GM19240 (cell line): ENCODE results near the gene PTPRG.
A peak's percentile ranks its signal among the peaks of the same experiment; 100 is the strongest.
"Not testable (repeated sequence)": the region's sequence is repeated elsewhere in the genome, so short reads cannot be mapped to it uniquely, and the experiment has no call there.

Experiments
- DNase-seq: peaks from one replicate; pipeline ENCODE4 v3.0.0; 2011; ENCODE audit warnings: low spot score; ENCODE audit not compliant: insufficient read length

The PTPRG gene

GRCh38 chr3:61561374-61562041 is at the start of gene PTPRG:
TSS of gene PTPRG (plus strand) at chr3:61561571. CDS start at chr3:61562288, 717 bp downstream.
- DNase-seq, result no peak

- no peak for DNase-seq
Observed at GRCh38 chr3:61518590-61518989, 42.8 kb upstream of the PTPRG start.

- peak; percentile 48 for DNase-seq
Observed at GRCh38 chr3:61520966-61521628, 40.3 kb upstream of the PTPRG start.

- no peak for DNase-seq
Observed at GRCh38 chr3:61522060-61522459, 39.3 kb upstream of the PTPRG start.

- no peak for DNase-seq
Observed at GRCh38 chr3:61522626-61523025, 38.7 kb upstream of the PTPRG start.

GRCh38 chr3:61524933-61525332 is 36.4 kb upstream of the PTPRG start:
- DNase-seq, result no peak

GRCh38 chr3:61526308-61526707 is 35.1 kb upstream of the PTPRG start:
- DNase-seq, result no peak

- DNase-seq, result no peak
Observed at GRCh38 chr3:61527011-61527410, 34.4 kb upstream of the PTPRG start.

GRCh38 chr3:61530355-61530754 is 31.0 kb upstream of the PTPRG start:
- no peak for DNase-seq

GRCh38 chr3:61531528-61531927 is 29.8 kb upstream of the PTPRG start:
- DNase-seq, result no peak

GRCh38 chr3:61532739-61533500 is 28.5 kb upstream of the PTPRG start:
- DNase-seq, result no peak

- DNase-seq, result no peak
Observed at GRCh38 chr3:61535826-61536225, 25.5 kb upstream of the PTPRG start.

GRCh38 chr3:61537366-61537765 is 24.0 kb upstream of the PTPRG start:
- DNase-seq, result no peak

GRCh38 chr3:61538486-61538885 is 22.9 kb upstream of the PTPRG start:
- no peak for DNase-seq

GRCh38 chr3:61541694-61542093 is 19.7 kb upstream of the PTPRG start:
- no peak for DNase-seq

- no peak for DNase-seq
Observed at GRCh38 chr3:61545716-61546115, 15.7 kb upstream of the PTPRG start.

GRCh38 chr3:61547625-61548024 is 13.7 kb upstream of the PTPRG start:
- DNase-seq, result no peak

GRCh38 chr3:61552704-61553103 is 8.7 kb upstream of the PTPRG start:
- DNase-seq, result not testable (repeated sequence)

- DNase-seq, result no peak
Observed at GRCh38 chr3:61559136-61559731, 2.1 kb upstream of the PTPRG start.

GRCh38 chr3:61560517-61561373 is 626 bp upstream of the PTPRG start:
- peak; percentile 38 for DNase-seq
